Measurements from ENCODE around the gene GJD2.

The GJD2 gene

GRCh38 chr15:34721802-34722438, 32.9 kb downstream of the GJD2 start:
- DNase-seq: no peak

GRCh38 chr15:34721157-34721801, 33.5 kb downstream of the GJD2 start:
- no peak for DNase-seq

- DNase-seq: no peak
Observed at GRCh38 chr15:34719695-34720094, 35.1 kb downstream of the GJD2 start.

GRCh38 chr15:34718681-34719665, 35.8 kb downstream of the GJD2 start:
- DNase-seq: no peak

- DNase-seq: no peak
Observed at GRCh38 chr15:34717729-34718128, 37.1 kb downstream of the GJD2 start.

- no peak for DNase-seq
Observed at GRCh38 chr15:34716111-34716510, 38.7 kb downstream of the GJD2 start.

GRCh38 chr15:34714476-34715121, 40.2 kb downstream of the GJD2 start:
- DNase-seq: no peak

GRCh38 chr15:34713635-34714034, 41.2 kb downstream of the GJD2 start:
- no peak for DNase-seq

GRCh38 chr15:34709866-34710265, 44.9 kb downstream of the GJD2 start:
- DNase-seq: no peak

- DNase-seq: no peak
Observed at GRCh38 chr15:34708422-34708821, 46.4 kb downstream of the GJD2 start.

- no peak for DNase-seq
Observed at GRCh38 chr15:34701536-34701935, 53.3 kb downstream of the GJD2 start.
